Stimulated activated CD8-positive, alpha-beta memory T cell treated with anti-CD3 and anti-CD28 coated beads, Interleukin-2, amount 100 ng/mL, for 48 hours (primary cell): ENCODE data around the gene ZKSCAN2.

ENCODE experiments used
- DNase-seq, 2 donors: peaks; one replicate each; pipeline ENCODE4 v3.0.0-alpha.2; 2020; ENCODE audit warnings: low read depth in 2 of 2

ZKSCAN2 gene

DNA sequence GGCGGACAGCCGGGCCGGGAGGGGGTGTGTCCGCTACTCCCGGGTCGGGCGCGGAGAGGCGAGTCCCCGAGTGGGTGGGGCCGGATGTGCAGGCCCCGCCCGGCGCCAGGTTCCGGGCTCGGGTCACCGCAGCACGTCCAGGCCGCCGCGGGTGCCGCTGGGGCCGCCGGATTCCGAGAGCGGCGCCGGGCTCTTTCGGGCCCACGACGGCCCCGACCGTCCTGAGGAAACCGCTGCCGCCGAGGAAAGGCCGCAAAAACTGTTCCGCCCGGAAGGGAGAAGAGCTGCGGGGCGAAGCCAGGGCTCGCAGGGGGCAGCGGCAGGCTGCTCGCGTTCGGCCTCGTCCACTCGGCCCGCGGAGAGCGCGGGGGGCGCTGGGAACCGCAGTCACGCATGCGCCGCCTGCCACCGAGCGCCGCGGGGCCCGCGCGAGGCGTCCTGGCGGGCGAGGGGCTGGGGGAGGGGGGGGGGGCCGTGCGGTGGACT lies at the start of gene ZKSCAN2:
TSS of gene ZKSCAN2 (minus strand) at position 376 of the 486 bp plus-strand sequence. CDS start 718 bp downstream, outside the sequence.
- DNase-seq: peak; percentile 78 to 82

- no peak for DNase-seq
Measured at GRCh38 chr16:25299792-25300590, 42.3 kb upstream of the ZKSCAN2 start.

DNA sequence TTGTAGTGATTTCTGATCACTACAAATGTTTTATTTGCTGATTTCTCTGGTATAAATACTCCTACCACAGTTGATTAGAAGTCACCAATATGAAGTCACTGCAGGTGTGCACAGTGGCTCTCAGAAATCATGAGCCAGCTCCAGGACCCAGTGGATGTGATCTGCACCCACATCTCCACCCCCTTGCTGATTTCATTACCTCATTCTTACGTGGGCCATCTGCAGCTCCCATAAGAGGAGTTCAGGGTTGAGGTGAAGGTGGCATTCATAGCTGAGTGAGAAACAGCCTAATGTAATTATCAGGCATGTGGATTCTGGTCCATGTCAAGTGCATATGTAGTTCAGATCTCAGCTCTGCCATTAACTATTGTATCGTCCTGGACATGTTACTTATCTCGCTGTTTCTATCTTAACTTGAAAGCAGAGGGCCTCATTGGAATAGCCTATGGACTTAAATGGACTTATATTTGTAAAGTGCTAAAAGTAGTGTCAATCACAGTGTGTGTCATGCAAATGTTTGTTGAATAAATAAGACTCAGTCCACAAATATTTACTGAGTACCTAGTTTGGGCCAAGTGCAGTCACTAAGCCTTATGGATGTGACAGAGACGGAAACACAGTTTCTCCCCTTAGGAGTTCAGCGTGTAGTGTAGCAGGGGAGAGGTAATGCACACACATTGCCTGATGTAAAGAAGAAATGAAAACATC lies 40.7 kb upstream of the ZKSCAN2 start:
- no peak for DNase-seq

- DNase-seq: no peak
Measured at GRCh38 chr16:25297151-25297787, 39.6 kb upstream of the ZKSCAN2 start.

DNA sequence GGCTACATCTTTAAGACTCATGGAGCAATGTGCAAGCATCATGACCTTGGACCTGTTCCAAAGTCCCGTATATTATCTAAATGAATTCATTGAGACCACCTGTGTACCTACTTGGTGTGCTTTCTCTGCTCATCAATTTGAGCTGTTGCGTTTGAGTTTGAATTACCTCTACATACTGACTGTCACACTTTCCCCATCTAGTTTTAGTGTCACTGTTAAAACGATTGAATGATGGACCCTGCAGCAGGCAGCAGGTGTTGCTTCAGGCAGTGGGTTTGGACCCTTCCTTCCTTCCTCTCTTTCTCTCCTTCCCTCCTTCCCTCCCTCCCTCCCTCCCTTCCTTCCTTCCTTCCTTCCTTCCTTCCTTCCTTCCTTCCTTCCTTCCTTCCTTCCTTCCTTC lies 33.9 kb upstream of the ZKSCAN2 start:
- no peak for DNase-seq

DNA sequence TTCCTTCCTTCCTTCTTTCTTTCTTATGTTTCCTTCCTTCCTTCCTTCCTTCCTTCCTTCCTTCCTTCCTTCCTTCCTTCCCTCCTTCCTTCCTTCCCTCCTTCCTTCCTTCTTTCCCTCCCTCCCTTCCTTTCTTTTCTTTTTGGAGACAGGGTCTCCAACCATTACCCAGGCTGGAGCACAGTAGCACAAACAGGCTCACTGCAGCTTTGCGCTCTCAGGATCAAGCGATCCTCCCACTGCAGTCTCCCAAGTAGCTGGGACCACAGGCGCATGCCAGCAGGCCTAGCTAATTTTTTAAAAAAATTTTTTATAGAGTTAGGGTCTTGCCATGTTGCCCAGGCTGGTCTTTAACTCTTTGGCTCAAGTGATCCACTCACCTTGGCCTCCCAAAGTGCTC lies 31.8 kb upstream of the ZKSCAN2 start:
- DNase-seq: no peak

DNA sequence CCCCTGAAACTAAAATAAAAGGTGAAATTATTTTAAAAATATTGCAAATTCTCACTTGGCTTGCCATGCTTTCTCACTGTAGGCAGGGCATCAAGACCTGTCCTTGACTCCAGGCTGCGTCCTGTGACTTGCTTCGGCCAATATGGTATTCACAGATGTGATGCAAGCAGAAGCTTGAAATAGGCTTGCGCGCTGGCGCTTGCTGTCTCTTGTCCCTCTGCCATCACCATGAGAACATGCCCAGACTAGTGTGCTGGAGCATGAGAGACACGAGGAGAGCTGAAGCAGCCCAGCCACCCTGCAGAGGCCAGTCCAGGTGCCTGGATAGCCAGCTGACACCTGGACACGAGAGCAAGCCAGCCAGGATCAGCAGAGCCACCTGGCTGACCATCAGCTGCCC lies 21.8 kb upstream of the ZKSCAN2 start:
- no peak for DNase-seq

GRCh38 chr16:25271421-25271820 lies 13.8 kb upstream of the ZKSCAN2 start:
- no peak for DNase-seq

GRCh38 chr16:25270577-25270976 lies 12.9 kb upstream of the ZKSCAN2 start:
- no peak for DNase-seq

- DNase-seq: no peak
Measured at GRCh38 chr16:25269879-25270278, 12.2 kb upstream of the ZKSCAN2 start.

DNA sequence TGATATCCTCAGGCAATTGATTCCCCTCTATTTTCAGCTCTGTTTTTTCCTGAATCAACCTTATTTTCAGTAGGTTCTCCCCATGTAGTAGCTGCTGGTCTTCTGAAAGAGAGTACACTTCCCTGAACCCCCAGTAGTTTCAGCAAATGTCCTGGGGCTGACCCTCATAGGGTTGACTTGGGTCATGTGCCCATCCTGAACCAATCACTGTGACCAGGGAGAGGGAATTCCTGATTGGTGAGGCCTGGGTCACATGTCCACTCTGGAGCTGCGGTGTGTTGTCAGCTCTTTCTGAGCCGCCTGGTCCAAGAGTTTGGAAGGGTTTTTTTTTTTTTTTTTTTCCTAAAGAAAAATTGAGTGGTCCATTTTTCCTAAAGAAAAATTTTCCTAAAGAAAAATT lies 8.3 kb upstream of the ZKSCAN2 start:
- DNase-seq: no peak

DNA sequence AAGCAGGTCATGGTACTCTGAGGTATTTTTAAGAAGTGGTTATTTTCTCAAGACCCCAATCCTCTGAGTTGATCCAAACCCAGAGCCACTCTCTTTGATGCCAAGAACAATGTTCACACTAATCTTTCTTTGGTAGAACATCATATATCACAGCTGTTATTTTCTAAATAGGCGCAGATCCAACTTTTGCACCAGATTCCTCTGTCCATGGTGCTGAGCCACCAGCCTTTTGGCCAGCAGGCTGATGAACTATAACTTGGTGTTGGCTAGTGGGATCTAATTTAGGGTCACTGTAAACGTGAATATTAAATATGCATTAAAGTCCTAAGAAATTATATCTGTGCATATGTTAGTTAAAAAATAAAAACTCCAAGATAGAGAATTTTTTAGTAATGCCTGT lies 7.0 kb upstream of the ZKSCAN2 start:
- no peak for DNase-seq

- no peak for DNase-seq
Measured at GRCh38 chr16:25260416-25260815, 2.8 kb upstream of the ZKSCAN2 start.

- DNase-seq: no peak
Measured at GRCh38 chr16:25258861-25259179, 1.2 kb upstream of the ZKSCAN2 start.

- peak; percentile 63 to 74 for DNase-seq
Measured at GRCh38 chr16:25257956-25258860, 563 bp upstream of the ZKSCAN2 start.

DNA sequence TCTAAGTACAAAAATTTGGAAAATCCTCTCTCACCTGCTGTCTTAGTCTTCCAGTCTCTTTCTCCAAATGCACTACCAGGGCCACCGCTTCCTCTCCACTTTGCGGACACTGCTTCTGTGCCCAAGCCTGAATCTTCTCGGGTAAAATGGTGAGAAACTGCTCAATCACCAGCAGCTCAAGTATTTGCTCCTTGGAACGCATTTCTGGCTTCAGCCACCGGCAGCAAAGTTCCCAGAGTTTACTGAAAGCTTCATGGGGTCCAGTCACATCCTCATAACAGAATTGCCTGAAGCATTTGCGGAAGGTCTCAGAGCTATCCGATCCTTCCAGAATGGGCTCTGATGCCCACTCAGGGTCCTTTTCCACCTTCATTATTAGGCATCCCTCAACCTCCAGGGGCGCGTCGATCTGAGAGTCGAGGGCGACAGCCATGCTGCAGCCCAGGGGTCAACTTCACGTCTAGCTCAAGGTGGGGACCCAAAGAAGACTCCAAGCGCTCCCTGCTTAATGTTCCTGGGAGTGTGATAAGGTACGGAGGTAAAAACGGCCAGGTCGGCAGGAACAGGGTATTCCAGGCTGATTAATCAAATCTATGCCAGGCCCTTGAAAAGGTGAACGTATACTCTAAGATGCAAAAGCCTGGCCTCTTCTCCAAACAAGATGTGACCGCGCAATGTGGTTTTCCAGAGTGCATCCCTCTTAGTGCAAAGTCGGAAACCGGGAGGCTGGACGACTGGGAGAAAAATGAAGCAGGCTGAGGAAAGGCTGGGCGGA lies 763 bp downstream of the ZKSCAN2 start:
- no peak for DNase-seq

GRCh38 chr16:25253322-25253721 lies 4.3 kb downstream of the ZKSCAN2 start:
- no peak for DNase-seq

- DNase-seq: no peak
Measured at GRCh38 chr16:25250467-25250866, 7.2 kb downstream of the ZKSCAN2 start.

DNA sequence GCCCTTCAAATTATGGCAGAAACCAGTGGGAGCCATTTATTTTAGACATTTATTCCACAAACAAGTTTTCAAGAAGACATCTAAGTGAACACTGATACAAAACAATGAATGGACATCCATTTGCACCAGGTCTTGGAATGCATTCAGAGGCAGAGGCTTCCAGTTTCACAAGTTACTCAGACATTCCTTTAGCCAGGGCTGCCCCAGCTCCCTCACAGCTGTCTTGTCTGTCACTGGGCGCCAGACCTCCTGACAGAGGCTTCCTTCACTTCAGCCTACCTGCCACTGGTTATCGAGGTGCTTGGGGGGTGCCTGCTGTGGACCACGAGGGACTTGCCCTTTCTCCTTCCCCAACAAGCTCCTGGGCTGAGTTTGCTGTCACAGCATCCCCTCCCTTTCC lies 21.7 kb downstream of the ZKSCAN2 start:
- DNase-seq: no peak

- no peak for DNase-seq
Measured at GRCh38 chr16:25228372-25228771, 29.3 kb downstream of the ZKSCAN2 start.
